Measurements from ENCODE around the gene MAP7. TPM values are rescaled to one million over a fixed set of nuclear protein-coding genes. Genes with fewer than 3 reads are reported as not detected.

MAP7 gene
- total and polyA plus RNA-seq, 2 of the 13 experiments (the other 11 are each of a cell fraction or from before 2014, with no cell fraction given) = 0.04 TPM; not detected in 1

GRCh38 chr6:136437246-136437645 lies 113.0 kb downstream of the MAP7 start (continued):
- TF ChIP-seq ZBTB46 (CRISPR knock-in tag; IDR thresholded peaks at IDR 0.05; ENCODE audit: borderline replicate concordance) (no peak), ZNF781 (CRISPR knock-in tag; IDR thresholded peaks at IDR 0.05; ENCODE audit: borderline replicate concordance, not compliant biosample characterization) (no peak), ZNF740 (CRISPR knock-in tag; IDR thresholded peaks at IDR 0.05) (no peak), ADNP (CRISPR knock-in tag; IDR thresholded peaks at IDR 0.05) (no peak), HCFC1 (IDR thresholded peaks at IDR 0.05; ENCODE audit: low read depth, low read length) (no peak), ATF1 (CRISPR knock-in tag; IDR thresholded peaks at IDR 0.05) (no peak), MYNN (CRISPR knock-in tag; IDR thresholded peaks at IDR 0.05; ENCODE audit: low read depth) (no peak)

GRCh38 chr6:136435101-136435500 lies 115.1 kb downstream of the MAP7 start:
- no peak overlapping the region for H3K4me2 ChIP-seq (ENCODE audit: low read depth, low read length)
- no peaks in the 10 kb centered on the region for H3K36me3 ChIP-seq (replicated peaks in 1 of 2; ENCODE audit: control insufficient read depth in 1 of 2, insufficient read depth in 2 of 2, low read length in 2 of 2)
- 0 out of 5 replicates have a peak, but pooled peaks cover 0 to 4% of the 10 kb centered on the region in 2 experiments for H3K27me3 ChIP-seq (ENCODE audit: control insufficient read depth in 1 of 2, insufficient read depth in 2 of 2, low read length in 2 of 2)
- no peaks in the 10 kb centered on the region for H4K20me1 ChIP-seq (ENCODE audit: insufficient read depth, low read length)
- ATAC-seq (no peak), DNase-seq (ENCODE audit: low spot score) (no peak), FAIRE-seq (no peak)
- no peak overlapping the region for H3K9ac ChIP-seq (ENCODE audit: insufficient read depth, low read depth, low read length)
- intact Hi-C loops (cut with micrococcal nuclease; ENCODE audit: unreplicated experiment) = no loop called here
- POLR2A ChIA-PET = no interaction called here
- BruUV-seq (replicated peaks) = no TSS peak
- H3K4me1 ChIP-seq (ENCODE audit: insufficient read depth, low read length) = no peaks in the 10 kb centered on the region
- no peak overlapping the region for H3K27ac ChIP-seq (ENCODE audit: extremely low read length, insufficient read depth, low read length)
- no peak overlapping the region for H3K4me3 ChIP-seq (replicated peaks in 1 of 3; ENCODE audit: insufficient read depth in 1 of 3, low read depth in 2 of 3, low read length in 3 of 3)
- CTCF ChIA-PET (ENCODE audit: low intra/inter-chr PET ratio, low total read pairs) = no interaction called here
- H3K79me2 ChIP-seq (ENCODE audit: insufficient read depth, low read length) = no peaks in the 10 kb centered on the region
- no peak overlapping the region for H2AFZ ChIP-seq (ENCODE audit: low read length)
- H3K9me3 ChIP-seq (ENCODE audit: low read length) = no peaks in the 10 kb centered on the region
- in situ Hi-C loops (cut with HindIII; ENCODE audit: extremely low pct_ligation_motif_present, low pct_unique_long_range_greater_than_20kb) = no loop called here
- WGBS (ENCODE audit: low lambda C conversion rate) = 3% methylated on average over 2 of the region's 2 CpGs
- TF ChIP-seq ZSCAN21 (CRISPR knock-in tag; IDR thresholded peaks at IDR 0.05; ENCODE audit: borderline replicate concordance) (no peak), ZNF256 (CRISPR knock-in tag; conservative IDR thresholded peaks at IDR 0.05) (no peak), THAP11 (CRISPR knock-in tag; IDR thresholded peaks at IDR 0.05) (no peak), MIER2 (CRISPR knock-in tag; IDR thresholded peaks at IDR 0.05) (no peak), GPBP1L1 (CRISPR knock-in tag; IDR thresholded peaks at IDR 0.05) (no peak), MAX (IDR thresholded peaks at IDR 0.05) (no peak), RFXANK (CRISPR knock-in tag; IDR thresholded peaks at IDR 0.05) (no peak), ZBTB43 (CRISPR knock-in tag; conservative IDR thresholded peaks at IDR 0.05) (no peak), PCBP1 (IDR thresholded peaks at IDR 0.05; ENCODE audit: borderline replicate concordance, low read depth, low read length) (no peak), TRIM22 (IDR thresholded peaks at IDR 0.05) (no peak)

Measured in HepG2 (cell line).